Measurements from ENCODE around the gene CCDC167. TPM values are rescaled to one million over a fixed set of nuclear protein-coding genes. Genes with fewer than 3 reads are reported as not detected.

Gene CCDC167
- total and polyA plus RNA-seq, 2 of the 8 experiments (the other 6 are each of a cell fraction or from before 2014, with no cell fraction given): 11.0 to 26.5 TPM

DNA sequence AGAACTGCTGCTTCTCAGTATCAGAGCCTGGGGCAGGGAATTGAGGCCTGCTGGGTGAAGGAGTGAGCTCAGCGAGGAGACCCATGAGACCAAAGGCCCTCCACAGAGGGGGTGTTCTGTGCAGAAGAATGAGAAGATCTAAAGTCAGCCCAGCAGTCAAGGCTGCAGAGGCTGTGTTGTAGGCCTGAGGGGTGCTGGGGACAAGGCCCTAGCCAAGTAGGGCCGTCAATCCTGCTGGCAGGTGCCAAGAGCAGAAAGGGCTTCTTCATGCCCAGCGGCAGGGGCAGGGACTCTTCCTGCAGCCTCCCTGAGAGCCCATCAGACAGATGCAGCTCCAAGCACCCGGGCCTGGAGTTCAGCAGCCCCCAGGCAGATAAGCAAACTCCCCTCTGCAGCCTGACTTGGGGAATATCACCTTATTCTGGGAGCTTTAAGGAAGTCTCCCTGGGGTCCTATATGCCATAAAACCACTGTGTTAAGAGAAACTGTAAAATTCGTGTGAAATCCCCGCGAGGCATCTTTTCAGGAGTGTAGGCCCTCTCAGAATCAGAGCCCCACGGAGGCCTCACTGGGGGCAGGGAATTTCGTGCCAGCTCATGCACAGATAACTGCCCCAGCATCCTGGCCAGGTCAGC is 9.0 kb downstream of the CCDC167 start (continued):
- TF ChIP-seq ZNF274 (IDR thresholded peaks at IDR 0.05; ENCODE audit: borderline replicate concordance, extremely low read depth, low read length): no peak
- no peak for TF ChIP-seq SIX5 (IDR thresholded peaks at IDR 0.05; ENCODE audit: low read depth, low read length)
